ENCODE results near the gene DCLK1.

DCLK1 gene

DNA sequence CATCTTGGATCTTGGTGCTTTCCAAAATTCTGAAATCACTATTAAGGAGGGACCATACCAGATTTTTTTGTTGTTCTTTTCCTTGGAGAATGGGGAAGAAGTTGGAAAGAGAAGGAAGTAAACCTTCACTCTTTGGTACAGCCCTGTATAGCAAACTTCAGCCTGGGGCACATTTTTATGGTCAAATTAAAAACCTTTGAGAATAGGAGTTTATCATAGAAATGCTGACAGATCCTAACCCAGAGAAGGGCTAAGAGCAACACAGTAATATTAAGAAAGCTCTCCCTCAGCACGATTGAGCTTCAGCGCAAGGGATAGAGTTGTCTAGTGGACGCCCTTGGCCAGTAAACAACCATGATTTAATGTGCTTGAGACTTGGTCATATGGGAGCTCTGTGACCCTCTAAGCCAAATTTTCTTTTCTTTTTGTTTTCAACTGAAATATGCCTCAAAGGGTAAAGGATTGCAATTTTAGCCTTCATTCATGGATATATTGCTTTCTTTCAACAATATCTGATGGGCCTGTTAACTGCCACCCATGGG lies 360.4 kb downstream of the DCLK1 start:
- no peak for DNase-seq

DNA sequence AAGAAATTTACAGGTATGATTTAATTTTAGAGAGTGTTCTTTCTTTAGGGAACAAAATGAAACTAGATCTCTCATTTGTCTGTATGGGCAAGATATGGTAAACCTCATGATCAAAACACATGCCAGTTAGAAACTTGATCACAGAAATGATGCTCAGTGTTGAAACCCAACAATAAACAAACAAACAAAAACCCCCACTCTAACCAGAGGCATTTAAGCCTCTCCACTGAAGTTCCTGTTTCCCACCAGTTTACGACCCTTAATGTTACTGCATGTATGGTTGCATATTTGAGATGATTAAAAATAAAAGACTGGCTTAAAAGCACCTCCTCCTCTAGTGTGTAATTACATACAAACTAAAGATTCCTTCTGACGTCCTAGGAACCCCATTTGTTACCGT lies 361.4 kb downstream of the DCLK1 start:
- no peak for DNase-seq

DNA sequence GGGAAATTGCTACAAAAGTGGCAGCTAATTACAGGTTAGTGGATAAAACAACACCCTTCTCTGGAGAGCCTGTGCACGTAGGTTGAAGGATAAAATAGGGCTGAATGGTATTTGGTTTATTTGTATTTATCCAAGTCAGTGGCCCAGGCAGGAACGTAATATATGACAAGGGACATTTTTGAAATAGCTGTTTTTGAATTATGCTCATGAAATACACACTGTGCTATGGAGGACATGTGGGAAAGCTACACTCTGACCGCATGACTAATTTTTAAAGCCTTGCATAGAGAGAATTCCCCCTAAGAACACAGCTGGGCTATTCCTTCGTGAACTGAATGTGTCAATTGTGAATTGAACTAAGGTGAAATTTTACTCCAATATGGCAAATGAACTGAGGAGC lies 362.6 kb downstream of the DCLK1 start:
- DNase-seq, result peak; percentile 39

DNA sequence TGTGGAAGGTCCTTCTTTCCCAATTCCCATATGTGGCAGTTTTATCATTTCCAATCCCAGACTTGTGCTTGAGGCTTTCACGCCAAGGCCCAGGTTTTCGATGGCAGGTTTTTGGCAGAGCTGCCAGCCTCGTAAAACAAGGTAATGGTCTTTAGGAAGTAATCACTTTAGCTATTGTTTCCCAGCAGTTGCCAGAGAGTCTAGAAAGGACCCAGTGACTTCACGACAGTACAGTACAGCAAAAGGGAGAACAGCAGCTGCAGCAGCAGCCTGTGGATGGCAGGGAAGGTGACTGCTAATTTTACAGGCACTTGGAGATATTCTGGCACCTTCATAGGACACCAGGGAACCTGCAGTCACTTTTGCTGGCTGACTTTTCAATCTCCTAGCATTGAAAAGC lies 363.1 kb downstream of the DCLK1 start:
- DNase-seq, result peak; percentile 86

DNA sequence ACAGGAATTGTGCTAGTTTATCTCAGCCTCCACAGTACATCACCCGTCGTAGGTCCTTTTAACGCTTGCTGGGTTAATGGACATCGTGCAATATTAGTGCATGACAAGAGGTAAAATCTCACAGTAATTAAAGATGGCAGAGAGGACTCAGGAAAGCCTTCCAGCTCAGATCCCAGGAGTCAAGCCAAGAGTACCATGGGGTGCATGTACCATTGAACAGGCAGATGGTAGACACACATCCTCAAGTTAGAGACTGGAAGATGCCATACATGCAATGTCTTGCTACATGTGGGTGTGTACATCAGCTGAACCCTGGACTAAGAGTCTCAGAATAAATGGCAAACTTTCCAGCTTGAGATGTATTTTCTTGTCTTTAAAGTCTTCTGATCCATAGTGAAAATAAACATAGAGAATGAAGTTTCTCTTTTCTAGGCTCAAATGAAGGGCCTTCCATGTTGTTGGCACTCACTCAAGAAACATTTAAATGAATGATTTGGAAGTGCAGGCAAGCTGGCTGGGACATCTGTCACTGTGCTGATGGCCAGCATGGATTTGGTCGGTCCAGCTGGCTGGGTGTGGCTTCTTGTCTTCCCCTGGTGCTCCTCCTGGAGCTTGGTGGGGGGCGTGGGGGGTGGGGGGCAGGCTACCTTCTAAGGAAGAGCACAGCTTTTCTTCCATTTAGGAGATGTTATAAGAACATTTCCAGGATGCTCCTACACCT lies 363.8 kb downstream of the DCLK1 start:
- peak; percentile 88 for DNase-seq

DNA sequence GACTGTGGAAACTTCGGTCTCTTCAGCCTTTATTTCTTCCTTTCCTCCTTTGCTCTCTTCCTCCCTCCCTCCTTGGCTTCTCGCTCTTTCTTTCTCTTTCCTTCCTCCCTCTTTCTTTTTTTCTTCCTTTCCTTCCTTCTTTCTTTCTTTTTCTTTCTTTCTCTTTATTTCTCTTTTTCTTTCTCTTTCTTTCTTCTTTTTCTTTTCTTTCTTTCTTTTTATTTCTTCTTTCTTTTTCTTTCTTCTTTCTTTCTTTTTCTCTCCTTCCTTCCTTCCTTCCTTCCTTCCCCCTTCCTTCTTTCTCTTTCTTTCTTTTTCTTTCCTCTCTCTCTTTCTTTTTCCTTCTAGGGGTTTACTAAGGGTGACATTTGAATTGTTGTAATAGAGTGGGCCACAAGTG lies 364.5 kb downstream of the DCLK1 start:
- DNase-seq, result no peak

DNA sequence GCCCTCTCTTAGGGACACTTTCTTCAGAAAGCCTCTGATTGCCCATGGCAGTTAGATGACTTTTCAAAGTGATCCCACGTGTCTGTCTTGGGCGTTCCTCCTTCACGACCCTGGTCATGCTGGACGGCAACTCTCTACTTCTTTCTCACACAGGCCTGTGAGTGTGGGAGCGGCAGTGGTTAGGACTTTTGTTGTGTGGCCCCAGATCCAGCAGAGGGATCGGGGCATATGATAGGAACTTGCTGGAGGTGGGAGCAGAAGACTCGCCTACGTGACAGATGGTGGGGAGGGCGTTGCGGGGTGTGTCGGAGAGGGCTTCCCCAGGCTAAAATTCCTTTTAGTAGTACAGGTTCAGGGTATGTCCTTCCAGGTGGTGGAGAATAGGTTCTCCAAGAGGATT lies 365.2 kb downstream of the DCLK1 start:
- peak; percentile 3 for DNase-seq

DNA sequence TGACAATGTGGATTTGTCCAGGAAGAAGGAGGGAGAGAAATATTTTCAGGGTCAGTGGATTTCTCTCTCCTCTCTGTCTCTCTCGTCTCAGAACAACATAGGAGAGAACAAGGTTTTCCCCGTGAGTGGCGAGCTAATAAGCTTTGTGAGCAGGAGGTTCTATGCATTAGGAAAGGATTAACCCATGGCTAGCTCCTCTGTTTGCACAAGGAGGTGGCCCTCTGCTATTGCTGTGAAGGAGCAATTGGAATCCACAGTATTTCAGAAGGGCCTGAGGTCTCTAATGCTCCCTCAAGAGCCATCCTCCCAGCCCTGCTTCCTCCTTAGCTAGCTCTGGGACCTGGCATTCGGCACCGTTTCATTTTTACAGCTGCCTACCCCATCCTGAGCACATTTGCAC lies 365.8 kb downstream of the DCLK1 start:
- DNase-seq, result peak; percentile 43

DNA sequence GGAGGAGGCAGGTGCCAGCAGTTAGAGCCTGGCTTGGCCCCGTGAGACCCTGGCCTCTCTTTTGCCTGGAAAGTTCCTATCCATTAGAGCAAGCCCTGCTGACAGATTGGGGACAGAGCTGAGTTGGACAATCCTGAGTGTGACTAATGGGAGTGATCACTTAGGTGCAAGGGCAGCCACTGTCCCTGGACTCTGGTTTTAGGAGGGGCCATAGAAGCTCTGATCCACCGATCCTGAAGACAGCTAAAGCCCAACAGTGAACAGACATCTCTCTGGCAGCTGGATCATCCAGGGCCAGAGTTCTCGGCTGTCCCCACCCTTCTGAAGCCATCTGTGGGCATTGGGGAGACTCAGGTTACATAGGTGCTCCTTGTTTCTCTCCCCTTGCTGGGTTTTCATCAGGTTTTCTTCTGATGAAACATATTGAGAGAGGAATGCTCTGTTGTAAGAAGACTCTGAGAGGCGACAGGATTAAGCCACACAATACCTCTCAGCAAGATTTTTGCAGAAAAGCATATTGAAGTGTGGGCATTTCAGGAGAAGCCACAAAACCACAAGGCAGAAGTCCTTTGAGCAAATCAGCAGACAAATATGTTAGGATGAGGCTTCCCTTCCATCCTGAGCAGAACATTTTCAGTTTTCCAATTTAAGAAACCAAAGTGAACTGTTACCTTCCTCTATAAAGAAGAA lies 366.7 kb downstream of the DCLK1 start:
- peak; percentile 47 for DNase-seq

DNA sequence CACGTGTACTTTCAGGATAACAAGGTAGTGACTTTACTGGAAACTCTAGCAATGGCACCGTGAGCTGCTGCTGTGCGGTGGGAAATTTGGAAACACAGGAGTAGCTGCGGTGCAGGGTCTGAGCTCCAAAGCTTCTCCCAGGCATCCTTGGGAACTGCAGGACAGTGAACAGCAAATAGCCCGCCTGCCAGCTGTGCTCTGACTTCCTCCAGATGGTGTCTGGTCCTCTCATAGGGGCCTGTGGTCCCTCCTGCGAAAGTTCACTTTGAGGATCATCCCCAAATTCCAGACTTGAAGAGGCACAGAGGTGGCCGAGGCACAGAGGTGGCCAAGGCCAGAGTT lies 367.4 kb downstream of the DCLK1 start:
- peak; percentile 13 for DNase-seq

DNA sequence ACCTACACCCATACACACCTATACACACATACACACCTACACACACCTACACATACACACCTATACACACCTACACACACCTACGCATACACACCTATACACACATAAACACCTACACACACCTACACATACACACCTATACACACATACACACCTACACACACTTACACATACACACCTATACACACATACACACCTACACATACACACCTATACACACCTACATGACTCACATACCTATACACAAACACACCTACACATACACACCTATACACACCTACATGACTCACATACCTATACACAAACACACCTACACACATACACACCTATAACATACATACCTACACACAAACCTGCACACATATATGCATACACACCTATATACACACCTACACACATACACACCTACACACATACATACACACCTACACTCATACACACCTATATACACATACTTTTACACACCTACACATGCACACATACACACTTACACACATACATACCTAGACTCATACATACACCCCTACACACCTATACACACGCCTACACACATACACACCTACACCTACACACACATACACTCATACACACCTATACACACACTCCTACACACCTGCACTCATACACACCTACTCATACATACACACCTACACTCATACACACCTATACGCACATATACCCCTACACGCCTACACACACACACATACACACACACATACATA lies 368.0 kb downstream of the DCLK1 start:
- no peak for DNase-seq

DNA sequence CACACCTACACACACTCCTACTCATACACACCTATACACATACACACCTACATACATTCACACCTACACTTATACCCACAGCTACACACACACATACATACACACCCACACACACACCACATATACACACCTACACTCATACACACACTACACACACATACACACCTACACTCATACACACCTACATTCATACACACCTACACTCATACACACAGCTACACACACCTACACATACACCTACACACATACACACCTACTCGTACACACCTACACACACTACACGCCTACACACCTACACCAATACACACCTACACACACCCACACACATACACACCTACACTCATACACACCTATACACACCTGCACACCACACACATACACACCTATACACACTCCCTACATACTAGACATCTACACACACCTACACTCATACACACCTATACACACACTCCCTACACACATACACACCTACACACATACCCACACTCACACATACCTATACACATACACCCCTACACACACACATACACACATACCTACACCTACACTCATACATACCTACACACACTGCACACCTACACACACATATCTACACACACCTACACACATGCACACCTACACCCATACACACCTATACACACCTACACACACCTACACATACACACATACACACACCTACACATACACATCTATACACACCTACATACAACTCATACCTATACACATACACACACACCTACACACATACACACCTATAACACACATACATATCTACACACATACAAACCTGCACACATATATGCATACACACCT lies 369.5 kb downstream of the DCLK1 start:
- DNase-seq, result no peak

DNA sequence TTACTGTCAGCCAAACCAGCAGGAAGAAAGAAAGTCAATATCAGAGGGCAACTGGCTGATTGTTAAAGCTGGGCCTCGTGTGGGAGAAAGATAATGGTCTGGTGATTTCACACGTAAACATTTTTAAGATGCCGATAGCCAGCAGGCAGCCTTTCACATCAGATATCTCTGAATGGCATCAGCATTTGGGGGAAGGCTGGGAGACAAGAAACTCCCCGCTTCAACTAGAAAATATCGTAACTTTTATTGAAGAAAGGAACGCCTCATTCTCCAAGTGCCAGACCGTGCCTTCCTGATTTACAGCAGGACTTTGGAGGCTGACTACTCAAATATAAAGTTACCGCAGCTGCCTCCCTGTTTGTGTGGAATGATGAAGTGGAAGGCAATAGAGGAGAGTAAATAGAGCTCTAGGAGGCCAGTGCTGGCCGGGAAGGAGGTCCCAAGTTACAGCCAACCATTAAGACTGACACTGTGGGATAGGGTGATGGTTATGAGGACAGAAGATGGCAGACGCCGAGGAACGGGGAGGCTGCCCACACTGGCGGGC lies 370.4 kb downstream of the DCLK1 start:
- no peak for DNase-seq

DNA sequence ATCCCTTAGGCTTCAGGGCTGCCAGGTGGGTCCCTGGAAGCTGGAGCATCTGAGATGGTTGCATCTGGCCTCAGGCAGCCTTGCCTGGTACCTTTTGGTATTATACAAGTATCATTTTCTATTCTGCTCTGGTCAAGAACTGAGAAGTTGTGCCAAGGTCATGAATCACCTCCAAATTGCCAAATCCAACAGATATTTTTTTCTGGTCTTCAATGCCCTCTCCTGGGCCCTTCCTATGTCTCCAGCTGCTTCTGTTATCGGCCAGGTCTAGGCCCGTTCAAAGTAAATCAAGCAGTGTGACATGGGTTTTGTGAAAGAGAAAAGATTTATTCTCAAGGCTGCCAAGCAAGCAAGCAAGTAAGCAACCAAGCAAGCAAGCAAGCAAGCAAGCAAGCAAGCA lies 383.6 kb downstream of the DCLK1 start:
- DNase-seq, result no peak

DNA sequence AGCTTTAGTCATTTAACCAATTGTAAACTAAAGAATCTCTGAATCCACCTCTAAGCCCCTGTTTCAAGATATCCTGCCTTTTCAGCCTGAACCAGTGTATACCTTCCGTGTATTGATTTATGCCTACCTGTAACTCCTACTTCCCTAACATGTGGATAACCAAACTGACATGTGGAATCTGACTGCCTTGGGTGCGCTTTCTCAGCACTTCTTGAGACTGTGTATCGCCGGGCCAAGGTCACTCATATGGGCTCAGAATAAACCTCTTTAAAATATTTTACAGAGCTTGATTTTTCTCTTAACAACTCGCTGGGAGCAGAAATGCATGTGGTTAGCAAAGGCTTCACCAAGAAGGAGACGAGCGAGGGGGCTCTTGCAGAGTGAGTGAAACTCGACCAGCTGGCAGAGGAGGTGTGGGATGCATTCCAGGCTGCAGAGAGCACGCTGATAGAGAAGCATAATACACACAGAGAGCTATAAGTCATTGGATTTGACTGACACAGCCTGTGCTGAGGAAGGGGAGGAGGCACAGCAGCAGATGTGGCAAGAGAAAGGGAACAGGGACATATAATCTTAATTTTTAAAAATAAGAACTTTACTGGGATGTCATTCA lies 386.5 kb downstream of the DCLK1 start:
- peak; percentile 13 for DNase-seq

DNA sequence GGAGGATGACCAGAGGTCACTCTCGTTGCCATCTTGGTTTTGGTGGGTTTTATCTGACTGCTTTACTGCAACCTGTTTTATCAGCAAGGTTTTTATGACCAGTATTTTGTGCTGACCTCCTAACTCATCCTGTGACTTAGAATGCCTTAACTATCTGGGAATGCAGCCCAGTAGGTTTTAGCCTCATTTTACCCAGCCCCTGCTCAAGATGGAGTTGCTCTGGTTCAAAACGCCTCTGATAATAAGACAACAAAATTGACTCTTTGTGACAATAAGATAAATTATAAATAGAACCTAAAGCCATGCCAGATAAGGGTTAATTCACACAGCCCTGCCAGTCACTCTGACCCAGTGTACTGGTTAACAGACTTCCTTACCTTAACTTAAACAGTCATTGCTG lies 387.0 kb downstream of the DCLK1 start:
- DNase-seq, result no peak

DNA sequence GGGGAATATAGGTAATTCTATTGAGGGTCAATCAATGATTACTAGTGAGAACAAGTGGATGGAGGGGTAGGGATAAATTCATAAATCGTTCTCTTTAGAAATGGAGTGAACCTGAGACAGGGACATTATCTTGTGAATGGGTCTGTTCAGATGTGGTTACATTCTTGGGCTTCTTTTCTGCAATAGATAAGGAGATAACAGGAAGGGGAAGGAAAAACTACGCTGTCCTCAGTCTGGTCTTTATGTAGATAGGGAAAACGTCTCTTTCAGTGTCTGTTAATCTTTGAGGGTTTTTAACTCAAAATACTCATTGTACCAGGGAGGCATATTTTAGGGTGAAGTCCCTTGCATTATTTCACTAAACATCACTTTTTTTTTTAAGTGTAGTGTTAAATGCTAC lies 388.0 kb downstream of the DCLK1 start:
- no peak for DNase-seq

DNA sequence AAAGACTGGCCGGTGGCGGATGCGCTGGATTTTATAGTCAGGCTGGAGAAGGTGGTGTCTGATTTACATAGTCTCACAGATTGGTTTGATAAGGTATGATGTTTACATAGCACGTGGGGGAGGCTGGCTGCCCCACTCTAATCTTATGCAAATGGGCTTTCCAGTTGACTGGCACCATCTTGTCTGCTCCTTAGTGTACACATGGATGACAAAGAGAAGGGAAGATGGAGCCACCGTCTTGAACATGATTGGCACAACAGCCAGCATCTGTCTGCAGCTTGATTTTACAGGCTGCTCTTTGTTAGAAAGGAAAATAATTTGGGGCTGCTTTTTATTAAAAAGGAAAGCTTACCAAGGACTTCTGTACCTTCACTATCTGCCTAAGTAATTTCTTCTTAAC lies 389.5 kb downstream of the DCLK1 start:
- no peak for DNase-seq

DNA sequence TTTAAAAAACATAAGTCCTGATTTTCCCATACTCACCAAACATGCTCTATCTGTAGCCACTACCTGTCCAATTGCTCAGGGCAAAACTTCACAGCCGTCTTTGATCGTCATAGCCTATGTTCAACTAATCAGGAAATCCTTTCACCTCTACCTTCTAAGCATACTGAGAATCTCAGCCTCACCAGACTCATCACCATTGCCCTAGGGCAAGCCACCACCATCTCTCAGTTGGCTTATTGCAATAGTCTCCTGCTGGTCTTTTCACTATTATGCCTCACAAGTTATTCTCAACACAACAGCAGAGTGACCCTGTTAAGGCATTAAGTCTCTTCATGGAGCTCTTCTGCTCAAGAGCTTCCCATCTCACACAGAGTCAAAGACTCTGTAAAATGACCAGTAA lies 394.3 kb downstream of the DCLK1 start:
- no peak for DNase-seq

DNA sequence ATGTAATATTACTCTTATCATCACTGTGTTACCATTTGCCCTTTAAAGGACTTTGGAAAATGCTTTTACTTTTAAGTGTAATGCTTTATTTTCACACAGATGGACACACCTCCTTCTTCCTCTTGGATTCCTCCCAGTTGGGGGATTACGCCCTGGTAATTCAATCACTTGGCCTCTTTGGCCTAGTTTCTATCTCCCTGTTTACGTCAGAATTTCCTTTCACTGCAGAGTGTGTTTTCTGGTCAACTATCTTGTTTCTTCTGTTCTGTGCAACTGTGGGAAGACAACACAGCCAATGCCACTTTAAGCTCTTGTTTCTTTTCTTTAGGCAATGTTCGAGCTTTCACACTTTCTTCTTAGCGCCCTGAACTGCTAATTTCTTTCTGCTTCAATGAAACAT lies 397.4 kb downstream of the DCLK1 start:
- no peak for DNase-seq

DNA sequence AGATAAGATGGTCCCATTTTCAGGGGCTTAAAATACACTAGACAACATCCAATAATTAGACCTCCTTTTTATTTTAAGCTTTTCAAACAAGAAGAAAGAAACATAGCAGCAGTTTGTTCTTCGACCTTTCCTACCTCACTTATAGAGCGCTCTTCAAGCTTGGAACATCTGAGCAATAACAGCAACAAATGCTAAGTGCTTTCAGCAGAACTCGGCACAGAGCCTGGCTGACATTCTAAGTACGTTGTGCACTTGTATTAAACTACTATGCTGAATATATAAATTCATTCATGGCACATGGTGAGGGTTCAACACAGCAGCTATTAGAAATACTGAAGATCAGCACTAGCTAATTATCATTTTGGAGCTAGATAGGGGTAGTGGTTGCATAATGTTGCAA lies 398.6 kb downstream of the DCLK1 start:
- DNase-seq, result no peak

DNA sequence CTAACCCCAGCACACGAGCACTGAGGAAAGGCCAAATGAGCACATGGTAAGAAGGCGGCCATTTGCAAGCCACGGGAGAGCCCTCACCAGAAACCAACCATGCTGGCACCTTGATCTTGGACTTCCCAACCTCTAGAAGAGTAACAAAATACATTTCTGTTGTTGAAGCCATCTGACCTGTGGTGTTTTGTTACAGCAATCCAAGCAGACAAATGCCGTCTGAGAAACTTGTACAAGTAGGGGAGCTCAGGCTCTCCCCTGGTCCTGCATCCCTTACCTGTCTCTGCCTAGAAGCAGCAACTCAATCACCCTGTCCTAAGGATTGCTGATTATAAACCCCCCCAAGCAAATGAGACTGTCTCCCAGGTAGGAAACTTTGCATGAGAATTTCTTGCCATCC lies 399.7 kb downstream of the DCLK1 start:
- no peak for DNase-seq
